ENCODE data around the gene ATPAF2. TPM values are rescaled to one million over a fixed set of nuclear protein-coding genes. Genes with fewer than 3 reads are reported as not detected.

The ATPAF2 gene
- total RNA-seq, 1 experiment from 2014 or later = 46.1 TPM

DNA sequence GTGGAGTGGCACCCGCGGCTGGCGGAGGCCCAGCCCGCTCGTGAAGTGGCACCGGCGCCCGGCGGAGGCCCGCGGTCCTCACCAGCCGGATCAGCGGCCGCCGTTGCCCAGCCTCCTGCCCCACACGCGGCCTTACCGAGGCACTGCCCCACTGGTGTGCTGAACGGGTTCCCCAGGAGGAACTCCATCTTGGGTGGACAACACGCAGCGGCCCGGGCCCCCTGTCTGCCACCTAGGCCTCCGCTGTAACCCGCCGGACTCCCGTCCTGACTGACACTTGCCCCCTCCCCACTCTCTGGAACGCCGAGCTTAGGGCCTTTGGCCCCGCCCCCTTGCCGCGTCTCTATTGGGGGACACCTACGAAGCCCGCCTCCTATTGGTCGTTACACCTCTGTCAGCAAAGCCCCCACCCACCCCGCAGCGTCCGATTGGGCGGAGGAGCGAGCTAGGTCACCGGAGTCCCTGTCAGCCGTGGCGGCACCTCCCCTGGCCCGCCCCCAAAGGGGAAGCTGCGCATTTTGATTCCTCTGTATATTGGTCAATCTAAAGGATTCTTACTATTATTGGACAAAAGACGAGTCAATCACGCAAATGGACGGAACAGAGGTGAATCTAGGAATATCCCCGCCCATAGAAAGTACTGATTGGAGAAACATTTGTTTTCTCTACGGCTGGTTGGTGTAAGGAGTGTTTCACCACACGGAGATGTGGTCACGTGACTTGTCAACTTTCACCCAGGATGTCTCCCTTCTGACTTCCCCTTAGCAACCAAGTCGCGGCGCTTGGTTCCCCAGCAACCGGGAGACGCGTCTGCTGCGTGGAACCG is 66.6 kb downstream of the ATPAF2 start, which contains the start of the genes DRC3 and TOM1L2:
Gene DRC3, plus strand, starts transcription at position 737 of the 826 bp plus-strand sequence. CDS start 4,737 bp downstream, outside the sequence.
Gene TOM1L2, minus strand, starts transcription at position 275 of the 826 bp plus-strand sequence. Its CDS starts 87 bp downstream, at position 188.
- no peaks in the 10 kb centered on the region for H3K36me3 ChIP-seq (ENCODE audit: control insufficient read depth in 1 of 2, insufficient read depth in 2 of 2, low read length in 2 of 2)
- no peaks in the 10 kb centered on the region for H3K27me3 ChIP-seq (ENCODE audit: insufficient read depth, low read length)
- H3K9me3 ChIP-seq (ENCODE audit: control insufficient read depth in 1 of 2, insufficient read depth in 1 of 2, low read depth in 1 of 2, low read length in 2 of 2) = no peaks in the 10 kb centered on the region
- no TSS peak for BruUV-seq (replicated peaks)
- peaks cover 11 to 23% of the 10 kb centered on the region in 2 experiments for H3K4me1 ChIP-seq (ENCODE audit: control insufficient read depth in 1 of 2, insufficient read depth in 2 of 2, low read length in 2 of 2)
- H3K79me2 ChIP-seq (ENCODE audit: insufficient read depth, low read length) = no peaks in the 10 kb centered on the region
- ChIA-PET CTCF (interaction anchor here (0.6 to 1.2 kb wide), 3 partner anchors 51 to 100 kb away, joined by 3 to 6 read pairs (median 5); no protein-coding TSS in a partner anchor), RAD21 (ENCODE audit: low non-redundant PET in 1 of 2, low total read pairs in 2 of 2, uncharacterized antibody in 2 of 2, unreplicated experiment in 2 of 2) (interaction anchor here in 1 of 2 experiments (0.8 kb wide), 1 partner anchor 89 kb away, joined by 3 read pairs; no protein-coding TSS in a partner anchor), POLR2A (interaction anchor here (0.8 to 1.5 kb wide), 8 partner anchors 13 to 136 kb away, joined by 3 to 24 read pairs (median 4); partner anchors contain the start of gene SREBF1)
- H3K9me2 ChIP-seq (ENCODE audit: insufficient read depth) = no peaks in the 10 kb centered on the region
- peak; percentile 100 for DNase-seq (ENCODE audit: low read depth, low spot score)
- H4K20me1 ChIP-seq (ENCODE audit: insufficient read depth) = no peaks in the 10 kb centered on the region
- intact Hi-C loops (cut with micrococcal nuclease) = loop anchor here (1.0 to 5.0 kb wide), 3 partner anchors 14 to 80 kb away; no protein-coding TSS in a partner anchor
- peak within 1 kb of the TSS; percentile 67 to 68 for H3K4me3 ChIP-seq (replicated peaks in 1 of 2; ENCODE audit: low read depth in 1 of 2, low read length in 2 of 2)
- H3K27ac ChIP-seq (ENCODE audit: low read depth, low read length) = peak within 1 kb of the TSS; percentile 62
- peak within 1 kb of the TSS; percentile 70 for H3K9ac ChIP-seq (ENCODE audit: low read length)
- peak; percentile 94 for ATAC-seq
- H3K4me2 ChIP-seq (ENCODE audit: low read length) = peak within 1 kb of the TSS; percentile 84
- TF ChIP-seq POLR2AphosphoS5 (IDR thresholded peaks at IDR 0.05; ENCODE audit: low read depth, low read length) = peak; percentile 77
- 0 out of 2 replicates have a peak, but pooled peaks have one; percentile 24 for TF ChIP-seq EGR1 (IDR thresholded peaks at IDR 0.05; ENCODE audit: low read depth)
- TF ChIP-seq SP1 (IDR thresholded peaks at IDR 0.05; ENCODE audit: low read depth) = peak; percentile 100
- TF ChIP-seq CBX3 (IDR thresholded peaks at IDR 0.05; ENCODE audit: low read depth) = no peak
- TF ChIP-seq ZNF274 (IDR thresholded peaks at IDR 0.05; ENCODE audit: low read depth, low read length) = no peak
- TF ChIP-seq ZFX (IDR thresholded peaks at IDR 0.05) = peak; percentile 71; the same call in 1 of the 2 replicates
- no peak for TF ChIP-seq EZH2phosphoT487 (IDR thresholded peaks at IDR 0.05; ENCODE audit: borderline replicate concordance)
- peak; percentile 88; the same call in 1 of the 2 replicates for TF ChIP-seq SIN3A (IDR thresholded peaks at IDR 0.05; ENCODE audit: low read depth)
- no peak within 1 kb of the TSS for H2AFZ ChIP-seq (ENCODE audit: low read depth, low read length, poor library complexity, severe bottlenecking)
